Neural progenitor cell (in vitro differentiated cells): ENCODE data around the gene INCA1.

Source experiments
- CTCF ChIP-seq: fragments of 200-600 bp; sonication (generic); IDR thresholded peaks from 2 replicates; pipeline ENCODE4 v1.5.1; 2017; ENCODE audit warnings: antibody characterized with exemption, mild to moderate bottlenecking
- EZH2 ChIP-seq: fragments of 200-600 bp; sonication (generic); IDR thresholded peaks from 2 replicates; pipeline ENCODE4 v1.6.1; 2017; ENCODE audit warnings: antibody characterized with exemption, mild to moderate bottlenecking, moderate library complexity
- EZH2phosphoT487 ChIP-seq: fragments of 200-600 bp; sonication (generic); IDR thresholded peaks from 2 replicates; pipeline ENCODE4 v1.6.1; 2017; ENCODE audit warnings: antibody characterized with exemption

GRCh38 chr17:4965311-4965986 lies 31.9 kb downstream of the INCA1 start:
- TF ChIP-seq CTCF = no peak
- TF ChIP-seq EZH2 = no peak
- TF ChIP-seq EZH2phosphoT487 = no peak
